ENCODE data around the gene ARVCF. TPM values are rescaled to one million over a fixed set of nuclear protein-coding genes. Genes with fewer than 3 reads are reported as not detected.

The ARVCF gene
- total and polyA plus RNA-seq, 2 experiments from 2014 or later: 15.6 to 122 TPM

- peak; percentile 16 for ATAC-seq
- no peaks in the 10 kb centered on the region for H3K9me2 ChIP-seq (ENCODE audit: insufficient read depth)
- no peak overlapping the region for H3K27ac ChIP-seq (ENCODE audit: low read depth)
- TF ChIP-seq EZH2phosphoT487 (IDR thresholded peaks at IDR 0.05; ENCODE audit: unreplicated experiment): no peak
- TF ChIP-seq ZNF114 (CRISPR knock-in tag; IDR thresholded peaks at IDR 0.05): no peak
- TF ChIP-seq, protein P1, sequence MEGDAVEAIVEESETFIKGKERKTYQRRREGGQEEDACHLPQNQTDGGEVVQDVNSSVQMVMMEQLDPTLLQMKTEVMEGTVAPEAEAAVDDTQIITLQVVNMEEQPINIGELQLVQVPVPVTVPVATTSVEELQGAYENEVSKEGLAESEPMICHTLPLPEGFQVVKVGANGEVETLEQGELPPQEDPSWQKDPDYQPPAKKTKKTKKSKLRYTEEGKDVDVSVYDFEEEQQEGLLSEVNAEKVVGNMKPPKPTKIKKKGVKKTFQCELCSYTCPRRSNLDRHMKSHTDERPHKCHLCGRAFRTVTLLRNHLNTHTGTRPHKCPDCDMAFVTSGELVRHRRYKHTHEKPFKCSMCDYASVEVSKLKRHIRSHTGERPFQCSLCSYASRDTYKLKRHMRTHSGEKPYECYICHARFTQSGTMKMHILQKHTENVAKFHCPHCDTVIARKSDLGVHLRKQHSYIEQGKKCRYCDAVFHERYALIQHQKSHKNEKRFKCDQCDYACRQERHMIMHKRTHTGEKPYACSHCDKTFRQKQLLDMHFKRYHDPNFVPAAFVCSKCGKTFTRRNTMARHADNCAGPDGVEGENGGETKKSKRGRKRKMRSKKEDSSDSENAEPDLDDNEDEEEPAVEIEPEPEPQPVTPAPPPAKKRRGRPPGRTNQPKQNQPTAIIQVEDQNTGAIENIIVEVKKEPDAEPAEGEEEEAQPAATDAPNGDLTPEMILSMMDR (conservative IDR thresholded peaks at IDR 0.05; ENCODE audit: low read depth in 2 of 2): no peak
- TF ChIP-seq STAT1 (IDR thresholded peaks at IDR 0.05; ENCODE audit: unreplicated experiment): no peak
- no peak for TF ChIP-seq EZH2 (IDR thresholded peaks at IDR 0.05; ENCODE audit: low read depth, unreplicated experiment)
- Mint-ChIP-seq H3K36me3 (ENCODE audit: low read depth) (peaks cover under 1% of the 10 kb centered on the region; the same call in 1 of the 3 replicates), H3K4me3 (no peak overlapping the region), H3K4me1 (peaks cover 31% of the 10 kb centered on the region), H3K27ac (no peak overlapping the region), H3K9me3 (peaks cover 6% of the 10 kb centered on the region; the same call in 2 of the 3 replicates), H3K27me3 (ENCODE audit: insufficient read depth, low read depth, poor library complexity) (peaks cover 9% of the 10 kb centered on the region)
- no peaks in the 10 kb centered on the region for H3F3A ChIP-seq (replicated peaks; ENCODE audit: low read depth)
- peaks cover 17% of the 10 kb centered on the region for H3K4me1 ChIP-seq (ENCODE audit: insufficient read depth)
- no peak overlapping the region for H2AFZ ChIP-seq
- no peaks in the 10 kb centered on the region for H3K27me3 ChIP-seq (ENCODE audit: insufficient read depth)
- no peaks in the 10 kb centered on the region for H3K79me2 ChIP-seq (replicated peaks; ENCODE audit: insufficient read depth)
- no peak for DNase-seq (ENCODE audit: low spot score)
- H3K4me3 ChIP-seq: no peak overlapping the region
- no peak overlapping the region for H3K4me2 ChIP-seq
- H4K20me1 ChIP-seq (replicated peaks; ENCODE audit: insufficient read depth): no peaks in the 10 kb centered on the region; the same call in 1 of the 2 replicates
- no peaks in the 10 kb centered on the region for H3K36me3 ChIP-seq (ENCODE audit: insufficient read depth)
Measured at GRCh38 chr22:19998232-19998951, 18.2 kb downstream of the ARVCF start.

GRCh38 chr22:19997561-19998231, 18.9 kb downstream of the ARVCF start:
- no peak overlapping the region for H3K4me3 Mint-ChIP-seq
- Histone ChIP-seq H3K4me2 (no peak overlapping the region), H3K79me2 (replicated peaks; ENCODE audit: insufficient read depth) (no peaks in the 10 kb centered on the region), H4K20me1 (replicated peaks; ENCODE audit: insufficient read depth) (no peaks in the 10 kb centered on the region; the same call in 1 of the 2 replicates), H3K27ac (ENCODE audit: low read depth) (no peak overlapping the region), H2AFZ (no peak overlapping the region), H3K4me1 (ENCODE audit: insufficient read depth) (peaks cover 17% of the 10 kb centered on the region), H3K36me3 (ENCODE audit: insufficient read depth) (no peaks in the 10 kb centered on the region), H3K9me2 (ENCODE audit: insufficient read depth) (no peaks in the 10 kb centered on the region), H3K4me3 (no peak overlapping the region), H3F3A (replicated peaks; ENCODE audit: low read depth) (no peaks in the 10 kb centered on the region), H3K27me3 (ENCODE audit: insufficient read depth) (no peaks in the 10 kb centered on the region)
- H3K9me3 Mint-ChIP-seq: no peaks in the 10 kb centered on the region
- H3K4me1 Mint-ChIP-seq: peaks cover 31% of the 10 kb centered on the region
- ATAC-seq: no peak
- H3K27me3 Mint-ChIP-seq (ENCODE audit: insufficient read depth, low read depth, poor library complexity): peaks cover 9% of the 10 kb centered on the region
- no peak for DNase-seq (ENCODE audit: low spot score)
- no peaks in the 10 kb centered on the region for H3K36me3 Mint-ChIP-seq (ENCODE audit: low read depth)
- H3K27ac Mint-ChIP-seq: no peak overlapping the region
- no peak for TF ChIP-seq NANOG (IDR thresholded peaks at IDR 0.05; ENCODE audit: borderline replicate concordance)
- TF ChIP-seq STAT1 (IDR thresholded peaks at IDR 0.05; ENCODE audit: unreplicated experiment): no peak
- no peak for TF ChIP-seq JUNB (IDR thresholded peaks at IDR 0.05; ENCODE audit: unreplicated experiment)
- TF ChIP-seq POLR2AphosphoS5 (IDR thresholded peaks at IDR 0.05; ENCODE audit: low read depth): no peak
- TF ChIP-seq ZNF462 (CRISPR knock-in tag; IDR thresholded peaks at IDR 0.05): no peak
- no peak for TF ChIP-seq ZNF114 (CRISPR knock-in tag; IDR thresholded peaks at IDR 0.05)
